ENCODE measurements around the gene HNRNPM.
"Not testable (repeated sequence)": the region's sequence is repeated elsewhere in the genome, so short reads cannot be mapped to it uniquely, and the experiment has no call there.

Gene HNRNPM

DNA sequence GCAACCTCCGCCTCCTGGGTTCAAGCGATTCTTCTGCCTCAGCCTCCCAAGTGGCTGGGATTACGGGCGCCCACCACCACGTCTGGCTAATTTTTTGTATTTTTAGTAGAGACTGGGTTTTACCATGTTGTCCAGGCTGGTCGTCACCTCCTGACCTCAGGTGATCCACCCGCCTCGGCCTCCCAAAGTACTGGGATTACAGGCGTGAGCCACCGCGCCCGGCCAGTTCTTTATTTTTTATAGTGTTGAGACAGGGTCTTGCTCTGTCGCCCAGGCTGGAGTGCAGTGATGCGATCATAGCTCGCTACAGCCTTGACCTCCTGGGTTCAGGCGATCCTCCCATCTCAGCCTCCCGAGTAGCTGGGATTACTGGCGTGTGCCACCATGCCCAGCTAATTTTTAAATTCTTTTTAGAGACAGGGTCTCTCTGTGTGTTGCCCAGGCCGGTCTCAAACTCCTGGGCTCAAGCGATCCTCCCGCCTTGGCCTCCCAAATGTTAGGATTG lies 69.8 kb downstream of the HNRNPM start:
- FAIRE-seq, result not testable (repeated sequence)

DNA sequence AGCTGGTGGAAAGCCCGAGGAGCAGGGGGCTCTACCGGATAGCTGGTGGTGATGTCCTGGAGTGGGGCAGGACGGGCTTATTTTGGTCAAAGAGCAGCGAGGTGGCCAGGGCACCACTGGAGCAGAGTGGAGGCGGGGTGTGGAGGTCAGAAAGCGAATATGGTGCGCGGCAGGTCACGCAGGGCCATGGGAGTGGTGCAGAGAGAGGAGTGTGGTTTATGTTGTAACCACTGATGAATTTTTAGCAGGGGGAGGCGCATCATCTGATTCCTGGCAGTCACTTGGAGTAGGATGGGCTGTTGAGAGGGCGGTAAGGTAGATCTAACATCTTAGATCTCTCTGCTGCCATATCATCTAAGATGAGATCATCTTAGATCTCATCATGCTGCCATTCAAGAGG lies 70.5 kb downstream of the HNRNPM start:
- no peak for FAIRE-seq

DNA sequence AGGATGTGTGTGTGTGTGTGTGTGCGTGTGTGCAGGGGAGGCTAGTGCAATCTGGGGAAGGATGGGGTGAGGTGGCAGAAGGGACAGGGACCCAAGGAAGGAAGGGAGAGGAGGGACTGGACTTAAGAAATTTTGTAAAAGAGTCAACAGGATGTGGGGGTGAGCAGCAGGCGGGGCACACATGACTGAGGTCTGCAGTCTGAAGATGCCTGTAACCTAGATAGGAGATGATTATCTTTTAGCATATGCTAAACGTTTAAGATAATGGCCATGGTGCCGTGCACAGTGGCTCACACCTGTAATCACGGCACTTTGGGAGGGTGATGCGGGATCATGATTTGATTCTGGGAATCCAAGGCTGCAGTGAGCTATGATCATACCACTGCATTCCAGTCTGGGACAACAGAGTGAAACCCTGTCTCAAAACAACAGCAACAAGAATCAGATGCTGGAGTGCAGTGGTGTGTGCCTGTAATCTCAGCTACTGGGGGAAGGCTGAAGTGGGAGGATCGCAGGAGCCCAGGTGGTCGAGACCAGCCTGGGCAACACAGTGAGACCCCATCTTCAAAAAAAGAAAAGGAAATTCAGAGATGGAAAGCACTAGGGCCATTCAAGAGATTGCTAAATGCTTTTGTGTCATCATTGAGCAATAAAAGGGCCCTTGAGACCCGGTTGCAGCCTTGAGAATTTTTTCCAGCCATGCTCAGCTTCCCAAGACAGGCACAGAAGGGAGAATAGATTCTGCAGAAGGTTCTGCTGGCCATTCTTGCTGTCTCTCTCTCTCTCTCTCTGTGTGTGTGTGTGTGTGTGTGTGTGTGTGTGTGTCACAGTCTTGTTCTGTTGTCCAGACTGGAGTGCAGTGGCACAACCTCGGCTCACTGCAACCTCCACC lies 73.0 kb downstream of the HNRNPM start:
- FAIRE-seq, result no peak

DNA sequence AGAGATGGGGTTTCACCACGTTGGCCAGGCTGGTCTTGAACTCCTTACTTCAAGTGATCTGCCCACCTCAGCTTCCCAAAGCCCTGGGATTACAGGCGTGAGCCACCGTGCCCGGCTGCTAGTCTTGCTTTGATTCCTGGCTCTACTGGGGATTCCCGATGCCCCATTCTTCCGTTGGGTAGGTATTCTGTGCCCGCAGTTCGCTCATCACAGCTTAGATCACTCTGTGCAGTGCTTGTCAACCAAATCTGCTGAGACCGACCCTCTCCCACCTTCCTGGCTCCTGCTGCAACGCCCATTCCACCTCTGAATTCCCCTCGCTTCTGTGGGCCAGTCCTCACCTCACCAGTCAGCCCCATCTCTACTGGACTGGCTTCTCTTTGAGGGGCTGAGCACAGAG lies 73.8 kb downstream of the HNRNPM start:
- no peak for FAIRE-seq

DNA sequence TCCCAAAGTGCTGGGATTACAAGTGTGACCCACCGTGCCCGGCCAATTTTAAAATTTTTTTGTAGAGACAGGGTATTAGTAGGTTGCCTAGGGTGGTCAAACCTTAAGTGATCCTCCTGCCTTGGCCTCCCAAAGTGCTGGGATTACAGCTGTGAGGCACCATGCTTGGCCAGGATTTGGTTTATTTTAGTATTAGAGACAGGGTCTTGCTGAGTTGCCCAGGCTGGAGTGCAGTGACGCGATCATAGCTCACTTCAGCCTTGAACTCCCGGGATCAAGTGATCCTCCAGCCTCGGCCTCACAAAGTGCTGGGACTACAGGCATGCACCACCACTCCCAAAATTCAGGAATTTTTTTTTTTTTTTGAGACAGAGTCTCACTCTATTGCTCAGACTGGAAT lies 74.6 kb downstream of the HNRNPM start:
- FAIRE-seq, result no peak

DNA sequence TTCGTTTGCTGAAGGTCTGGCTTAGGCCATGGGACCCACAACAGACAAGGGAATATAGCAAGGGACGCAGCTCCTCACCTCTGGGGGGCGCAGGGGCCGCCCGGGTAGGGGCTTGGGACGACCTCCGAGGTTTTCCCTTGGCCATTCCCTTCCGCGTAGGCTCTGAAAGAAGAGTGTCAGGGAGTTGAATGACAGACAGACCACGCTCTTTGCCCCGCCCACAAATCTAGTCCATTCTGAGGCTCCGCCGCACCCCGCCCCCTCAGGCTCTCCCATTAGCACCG lies 80.6 kb downstream of the HNRNPM start:
- no peak for FAIRE-seq

DNA sequence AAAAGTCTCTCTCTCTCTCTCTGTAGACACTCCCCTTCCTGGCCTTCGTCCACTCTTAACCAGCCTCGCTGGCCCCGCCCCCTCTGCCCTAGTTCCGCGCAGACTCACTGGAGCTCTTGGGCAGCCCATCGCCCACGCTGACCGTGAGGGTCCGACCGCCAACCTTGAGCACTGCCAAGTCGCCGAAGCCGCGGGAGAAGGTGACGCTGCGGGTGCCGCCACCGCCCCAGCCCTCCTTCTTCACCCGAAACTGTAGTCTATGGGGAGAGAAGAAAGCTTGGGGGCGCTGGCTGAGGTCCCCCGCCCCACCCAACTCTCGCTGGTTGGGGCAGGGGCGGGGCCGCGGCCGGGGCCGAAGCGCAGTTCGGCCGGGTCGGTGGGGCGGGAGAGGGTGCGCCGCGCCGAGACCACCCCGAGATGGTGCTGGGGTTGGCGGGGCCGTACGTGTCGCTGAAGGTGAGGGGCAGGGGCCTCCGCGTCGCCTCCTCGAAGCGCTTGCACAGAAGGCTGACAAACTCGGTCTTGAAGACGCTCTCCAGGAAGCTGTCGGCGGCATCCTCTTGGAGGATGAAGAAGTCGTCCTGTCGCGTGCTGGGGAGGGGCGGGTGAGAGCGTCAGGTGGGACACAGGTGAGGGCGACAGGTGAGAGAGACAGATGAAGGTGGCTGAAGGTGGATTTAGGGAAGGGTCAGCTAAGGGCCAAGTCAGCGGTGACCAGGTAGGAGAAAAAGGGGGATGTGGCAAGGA lies 81.7 kb downstream of the HNRNPM start:
- no peak for FAIRE-seq

DNA sequence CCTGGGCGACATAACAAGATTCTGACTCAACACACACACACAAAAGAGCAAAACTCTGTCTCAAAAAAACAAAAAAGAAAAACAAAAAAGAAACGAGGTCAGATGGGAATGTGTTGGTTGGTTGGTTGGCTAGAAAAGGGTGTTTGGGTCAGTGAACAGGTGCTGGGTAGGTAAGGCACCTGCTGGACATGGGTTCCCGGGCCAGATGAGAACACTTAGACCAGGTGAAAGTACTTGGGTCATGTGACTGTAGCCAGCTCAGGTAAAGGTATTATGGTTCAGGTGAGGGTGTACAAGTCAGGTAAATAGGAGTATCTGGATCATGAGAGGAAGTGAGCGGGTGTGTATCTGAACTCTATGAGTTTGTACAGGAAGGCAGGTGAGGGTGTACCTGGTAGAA lies 83.7 kb downstream of the HNRNPM start:
- no peak for FAIRE-seq

DNA sequence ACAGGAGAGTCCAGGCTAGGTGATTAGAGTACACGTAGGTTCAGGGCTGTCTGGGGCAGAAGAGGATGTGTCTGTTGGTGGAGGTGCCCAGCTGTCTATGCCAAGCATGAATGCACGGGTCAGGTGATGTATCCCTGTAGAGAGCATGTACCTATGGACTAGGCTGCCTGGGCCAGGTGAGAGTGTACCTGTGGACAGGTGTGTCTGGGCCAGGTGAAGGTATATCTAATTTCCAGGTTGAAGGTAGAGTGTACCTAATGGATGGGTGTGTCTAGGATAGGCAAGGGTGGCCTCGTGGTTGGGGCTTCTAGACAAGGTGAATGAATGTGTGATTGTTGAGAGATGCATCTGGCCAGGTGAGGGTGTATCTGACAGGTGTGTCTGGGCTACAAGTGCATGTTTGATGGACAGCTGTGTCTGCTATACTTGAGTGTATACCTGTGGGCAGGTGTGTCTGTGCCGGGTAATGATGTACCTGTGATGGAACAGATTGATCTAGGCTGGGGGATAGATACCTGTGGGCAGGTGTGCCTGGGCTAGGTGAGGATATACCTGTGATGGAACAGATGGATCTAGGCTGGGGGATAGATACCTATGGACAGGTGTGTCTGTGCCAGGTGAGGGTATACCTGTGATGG lies 84.7 kb downstream of the HNRNPM start:
- FAIRE-seq, result no peak

DNA sequence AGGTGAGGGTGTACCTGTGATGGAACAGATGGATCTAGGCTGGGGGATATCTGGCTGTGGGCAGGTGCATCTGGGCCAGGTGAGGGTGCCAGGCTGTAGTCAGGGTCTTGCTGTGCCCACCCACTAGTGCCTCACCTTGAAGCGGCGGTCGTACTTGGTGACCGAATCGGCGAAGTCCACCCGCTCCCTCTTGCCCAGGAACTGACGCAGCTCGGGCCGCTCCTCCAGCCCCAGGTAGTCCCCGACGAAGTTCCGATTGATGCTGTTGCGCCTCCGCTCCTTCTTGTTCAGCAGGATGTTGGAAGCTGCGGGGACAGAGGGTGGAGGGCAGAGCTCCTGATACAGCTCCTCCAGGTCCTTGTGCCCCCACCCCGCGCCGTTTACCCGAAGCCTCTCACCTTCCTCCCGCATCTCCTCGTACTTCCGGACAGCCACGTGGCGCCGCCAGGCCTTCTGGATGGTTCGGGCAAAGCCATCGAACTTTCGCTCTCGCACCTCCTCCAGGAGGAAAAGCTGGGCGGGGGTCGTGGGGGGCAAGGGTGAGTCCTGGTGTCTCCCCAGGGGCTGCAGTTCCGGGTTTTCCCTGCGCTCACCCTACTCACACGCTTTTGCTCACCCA lies 85.4 kb downstream of the HNRNPM start:
- FAIRE-seq, result no peak

DNA sequence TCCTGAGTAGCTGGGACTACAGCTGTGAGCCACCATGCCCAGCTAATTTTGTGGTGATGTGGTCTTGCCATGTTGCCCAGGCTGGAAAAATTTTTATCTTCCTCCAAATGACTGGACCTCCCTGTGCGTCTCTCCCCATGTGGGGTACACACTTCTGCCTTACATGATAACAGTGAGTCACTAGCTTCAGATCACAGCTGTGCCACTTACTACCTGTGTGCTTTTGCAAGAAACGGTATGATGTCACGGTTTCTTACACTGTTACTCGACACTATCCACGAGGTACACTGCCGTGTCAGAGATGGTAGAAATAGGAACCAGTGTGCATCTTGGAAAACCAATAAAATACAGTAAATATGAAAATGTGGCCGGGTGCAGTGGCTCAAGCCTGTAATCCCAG lies 86.7 kb downstream of the HNRNPM start:
- FAIRE-seq, result no peak

DNA sequence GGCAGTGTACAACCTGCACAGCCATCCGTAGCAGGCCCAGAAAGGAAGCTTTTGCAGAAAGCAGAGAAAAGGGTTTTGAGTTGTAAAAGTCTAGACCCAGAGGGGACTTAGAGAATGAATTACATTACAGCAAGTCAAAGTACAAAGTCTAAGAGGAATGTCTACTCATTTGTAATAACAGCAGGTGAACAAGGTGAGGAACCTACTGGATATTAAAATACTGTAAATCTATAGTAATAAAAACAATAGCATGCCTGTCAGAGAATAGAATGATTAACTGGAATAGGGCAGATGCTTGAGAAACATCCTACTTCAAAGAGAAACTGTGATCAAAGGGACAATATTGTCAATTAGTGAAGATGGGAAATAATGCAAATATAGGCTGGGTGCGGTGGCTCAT lies 87.5 kb downstream of the HNRNPM start:
- FAIRE-seq, result no peak

DNA sequence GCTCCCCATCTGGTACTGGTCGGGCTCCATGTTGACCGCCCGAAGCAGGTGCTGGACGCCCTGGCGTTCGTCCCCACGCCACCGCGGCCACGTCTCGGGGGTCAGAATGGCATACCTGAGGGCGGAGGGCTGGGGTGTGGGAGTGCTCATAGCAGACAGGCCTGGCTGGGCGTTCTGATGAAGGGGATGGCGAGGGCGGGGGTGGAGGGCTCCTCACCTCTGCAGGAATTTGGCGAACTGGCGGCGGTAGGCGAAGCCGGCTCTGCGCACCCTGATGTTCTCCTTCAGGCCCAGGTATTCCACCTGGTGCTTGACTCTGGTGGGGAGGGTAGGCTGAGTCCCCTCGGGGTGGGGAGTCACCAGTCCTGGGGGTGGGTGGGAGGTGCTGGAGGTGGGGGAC lies 91.5 kb downstream of the HNRNPM start:
- no peak for FAIRE-seq

DNA sequence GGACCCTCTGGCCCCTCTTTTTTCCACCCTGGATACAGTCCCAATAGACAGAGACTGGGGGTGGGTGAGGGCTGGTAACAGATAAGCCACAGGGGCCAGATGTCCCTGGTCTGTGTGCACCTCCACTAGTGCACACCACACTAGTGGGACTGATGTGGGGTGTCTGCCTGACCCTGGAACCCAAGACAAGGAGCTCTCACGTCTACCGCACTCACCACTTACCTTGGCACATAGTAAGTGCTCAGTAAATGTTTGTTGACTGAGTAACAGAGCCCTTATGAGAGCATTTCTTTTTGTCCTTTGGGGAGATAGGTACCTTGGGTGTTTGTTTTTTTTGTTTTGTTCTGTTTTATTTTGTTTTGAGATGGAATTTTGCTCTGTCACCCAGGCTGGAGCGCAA lies 92.3 kb downstream of the HNRNPM start:
- no peak for FAIRE-seq

Data from colon (tissue), 2 donors.